Central memory CD8-positive, alpha-beta T cell (primary cell): ENCODE results near the gene ERVFRD-1.
"Not testable (repeated sequence)": the region's sequence is repeated elsewhere in the genome, so short reads cannot be mapped to it uniquely, and the experiment has no call there.

Source experiments
- ATAC-seq: fragments of 150-1000 bp; cut with Tn5 transposase; replicated peaks from 2 replicates; pipeline ENCODE4 v1.10.0; 2022; ENCODE audit warnings: mild to moderate bottlenecking, moderate FRiP score, moderate number of reproducible peaks; ENCODE audit not compliant: poor library complexity, severe bottlenecking; ENCODE audit errors: extremely low read depth
- DNase-seq, 2 donors: peaks; one replicate each; pipeline ENCODE4 v3.0.0; 2021; ENCODE audit warnings: low spot score in 2 of 2
- H3K27ac Mint-ChIP-seq: one replicate; pipeline ENCODE4 v1.8.0; 2022; ENCODE audit warnings: low read depth, mild to moderate bottlenecking, moderate library complexity, mixed read lengths
- H3K27me3 Mint-ChIP-seq: one replicate; pipeline ENCODE4 v1.8.0; 2022; ENCODE audit warnings: mixed read lengths
- H3K36me3 Mint-ChIP-seq: one replicate; pipeline ENCODE4 v1.8.0; 2022; ENCODE audit warnings: mild to moderate bottlenecking, moderate library complexity, mixed read lengths; ENCODE audit not compliant: insufficient read depth
- H3K4me1 Mint-ChIP-seq: one replicate; pipeline ENCODE4 v1.8.0; 2022; ENCODE audit warnings: mixed read lengths
- H3K4me3 Mint-ChIP-seq: one replicate; pipeline ENCODE4 v1.8.0; 2022; ENCODE audit warnings: mild to moderate bottlenecking, moderate library complexity, mixed read lengths
- H3K9me3 Mint-ChIP-seq: one replicate; pipeline ENCODE4 v1.8.0; 2022; ENCODE audit warnings: mixed read lengths

ERVFRD-1 gene

GRCh38 chr6:11094411-11094851, 17.1 kb downstream of the ERVFRD-1 start:
- H3K4me3 Mint-ChIP-seq: peak overlapping the region; percentile 96
- ATAC-seq: peak; percentile 16
- DNase-seq: peak; percentile 27 to 35
- peak overlapping the region; percentile 96 for H3K27ac Mint-ChIP-seq
- peaks cover 6% of the 10 kb centered on the region for H3K36me3 Mint-ChIP-seq
- no peaks in the 10 kb centered on the region for H3K27me3 Mint-ChIP-seq
- peaks cover 47% of the 10 kb centered on the region for H3K4me1 Mint-ChIP-seq
- H3K9me3 Mint-ChIP-seq: no peaks in the 10 kb centered on the region

- peak within 1 kb of the TSS; percentile 96 for H3K27ac Mint-ChIP-seq
- peaks cover 6% of the 10 kb centered on the region for H3K36me3 Mint-ChIP-seq
- peaks cover 43% of the 10 kb centered on the region for H3K4me1 Mint-ChIP-seq
- peak within 1 kb of the TSS; percentile 96 for H3K4me3 Mint-ChIP-seq
- no peaks in the 10 kb centered on the region for H3K27me3 Mint-ChIP-seq
- DNase-seq (peak; percentile 89 to 93), ATAC-seq (peak; percentile 92)
- no peaks in the 10 kb centered on the region for H3K9me3 Mint-ChIP-seq
Measured at GRCh38 chr6:11093626-11094410, 17.7 kb downstream of the ERVFRD-1 start, which contains the start of gene SMIM13. SMIM13 (plus strand) TSS chr6:11093834; CDS start chr6:11094314, 480 bp downstream.

GRCh38 chr6:11093376-11093625, 18.2 kb downstream of the ERVFRD-1 start:
- DNase-seq: no peak
- Mint-ChIP-seq H3K9me3 (no peaks in the 10 kb centered on the region), H3K27me3 (no peaks in the 10 kb centered on the region), H3K4me1 (peaks cover 39% of the 10 kb centered on the region), H3K4me3 (peak overlapping the region; percentile 96), H3K36me3 (peaks cover 6% of the 10 kb centered on the region), H3K27ac (peak overlapping the region; percentile 96)
- ATAC-seq: peak; percentile 16

GRCh38 chr6:11092668-11093375, 18.7 kb downstream of the ERVFRD-1 start:
- Mint-ChIP-seq H3K4me3 (peak overlapping the region; percentile 96), H3K27me3 (no peaks in the 10 kb centered on the region), H3K4me1 (peaks cover 34% of the 10 kb centered on the region), H3K36me3 (peaks cover 6% of the 10 kb centered on the region), H3K9me3 (no peaks in the 10 kb centered on the region), H3K27ac (peak overlapping the region; percentile 96)
- ATAC-seq: peak; percentile 27
- no peak for DNase-seq

- not testable (repeated sequence) for H3K4me3 Mint-ChIP-seq, H3K27ac Mint-ChIP-seq, H3K36me3 Mint-ChIP-seq, DNase-seq, ATAC-seq, H3K9me3 Mint-ChIP-seq, H3K27me3 Mint-ChIP-seq
- H3K4me1 Mint-ChIP-seq: peaks cover 24% of the 10 kb centered on the region
Measured at GRCh38 chr6:11091141-11091540, 20.4 kb downstream of the ERVFRD-1 start.

- no peak for DNase-seq
- H3K27ac Mint-ChIP-seq: no peak overlapping the region
- peaks cover 12% of the 10 kb centered on the region for H3K4me1 Mint-ChIP-seq
- H3K4me3 Mint-ChIP-seq: no peak overlapping the region
- H3K27me3 Mint-ChIP-seq: peaks cover 9% of the 10 kb centered on the region
- peaks cover 6% of the 10 kb centered on the region for H3K36me3 Mint-ChIP-seq
- H3K9me3 Mint-ChIP-seq: no peaks in the 10 kb centered on the region
- ATAC-seq: no peak
Measured at GRCh38 chr6:11089695-11090094, 21.8 kb downstream of the ERVFRD-1 start.

GRCh38 chr6:11087141-11087812, 24.2 kb downstream of the ERVFRD-1 start:
- not testable (repeated sequence) for ATAC-seq, DNase-seq, H3K36me3 Mint-ChIP-seq

GRCh38 chr6:11085758-11086435, 25.6 kb downstream of the ERVFRD-1 start:
- no peaks in the 10 kb centered on the region for H3K4me1 Mint-ChIP-seq
- DNase-seq: no peak

More at GRCh38 chr6:11087141-11087812, 24.2 kb downstream of the ERVFRD-1 start:
- not testable (repeated sequence) for H3K9me3 Mint-ChIP-seq, H3K4me3 Mint-ChIP-seq, H3K4me1 Mint-ChIP-seq, H3K27ac Mint-ChIP-seq
- peaks cover 18% of the 10 kb centered on the region for H3K27me3 Mint-ChIP-seq

GRCh38 chr6:11083956-11084355, 27.6 kb downstream of the ERVFRD-1 start:
- Mint-ChIP-seq H3K4me1 (no peaks in the 10 kb centered on the region), H3K27ac (no peak overlapping the region), H3K9me3 (no peaks in the 10 kb centered on the region), H3K36me3 (no peaks in the 10 kb centered on the region), H3K4me3 (no peak overlapping the region), H3K27me3 (peaks cover 27% of the 10 kb centered on the region)
- DNase-seq (no peak), ATAC-seq (no peak)

More at GRCh38 chr6:11085758-11086435, 25.6 kb downstream of the ERVFRD-1 start:
- H3K4me3 Mint-ChIP-seq: no peak overlapping the region
- H3K36me3 Mint-ChIP-seq: no peaks in the 10 kb centered on the region
- no peaks in the 10 kb centered on the region for H3K9me3 Mint-ChIP-seq
- no peak overlapping the region for H3K27ac Mint-ChIP-seq
- no peak for ATAC-seq
- H3K27me3 Mint-ChIP-seq: peaks cover 19% of the 10 kb centered on the region

- Mint-ChIP-seq H3K27ac (no peak overlapping the region), H3K36me3 (no peaks in the 10 kb centered on the region), H3K4me1 (no peaks in the 10 kb centered on the region), H3K4me3 (no peak overlapping the region), H3K9me3 (no peaks in the 10 kb centered on the region), H3K27me3 (peaks cover 27% of the 10 kb centered on the region)
- no peak for DNase-seq
- ATAC-seq: no peak
Measured at GRCh38 chr6:11083491-11083890, 28.0 kb downstream of the ERVFRD-1 start.

GRCh38 chr6:11080296-11080695, 31.2 kb downstream of the ERVFRD-1 start:
- Mint-ChIP-seq H3K27me3 (peaks cover 20% of the 10 kb centered on the region), H3K27ac (no peak overlapping the region), H3K4me3 (no peak overlapping the region), H3K4me1 (no peaks in the 10 kb centered on the region), H3K36me3 (no peaks in the 10 kb centered on the region), H3K9me3 (no peaks in the 10 kb centered on the region)
- no peak for DNase-seq
- ATAC-seq: no peak

- no peak for ATAC-seq
- no peaks in the 10 kb centered on the region for H3K36me3 Mint-ChIP-seq
Measured at GRCh38 chr6:11078266-11078665, 33.3 kb downstream of the ERVFRD-1 start.

More at GRCh38 chr6:11078266-11078665, 33.3 kb downstream of the ERVFRD-1 start:
- Mint-ChIP-seq H3K27me3 (peaks cover 9% of the 10 kb centered on the region), H3K4me3 (no peak overlapping the region), H3K27ac (no peak overlapping the region), H3K9me3 (no peaks in the 10 kb centered on the region), H3K4me1 (no peaks in the 10 kb centered on the region)
- DNase-seq: no peak
